B cell (primary cell): ENCODE measurements around the gene EGFL7. TPM values are rescaled to one million over a fixed set of nuclear protein-coding genes. Genes with fewer than 3 reads are reported as not detected.

Experiments used
- ATAC-seq: fragments of 200-7000 bp; cut with Tn5 transposase; one replicate; pipeline ENCODE4 v1.10.0; 2021; ENCODE audit warnings: low read depth, mild to moderate bottlenecking, moderate number of reproducible peaks, moderate library complexity
- CTCF ChIA-PET: fragments of 350-600 bp; sonication (Branson Sonifier 250); formaldehyde crosslinking; loops from one replicate; lab custom pipeline; 2021; ENCODE audit warnings: antibody characterized with exemption, inconsistent platforms; lab: Charles Lee
- POLR2A ChIA-PET: fragments of 350-600 bp; sonication (Branson Sonifier 250); formaldehyde crosslinking; loops from one replicate; lab custom pipeline; 2021; ENCODE audit warnings: antibody characterized with exemption; lab: Charles Lee
- DNase-seq: peaks from one replicate; pipeline ENCODE4 v3.0.0; 2013
- H2AFZ ChIP-seq: 2 replicates; pipeline ENCODE4 v1.6.1; 2012; ENCODE audit warnings: mild to moderate bottlenecking, low read depth, low read length; ENCODE audit not compliant: insufficient read depth, poor library complexity, severe bottlenecking
- H3K27ac ChIP-seq, 2 donors: 1 replicate in 1 of 2; 2 replicates in 1 of 2; pipeline ENCODE4 v1.5.1; 2012 to 2013; ENCODE audit warnings: low read length in 2 of 2, mild to moderate bottlenecking in 2 of 2, moderate library complexity in 1 of 2
- H3K27me3 ChIP-seq, 4 experiments: fragments of 200-600 bp in 1 of 4; sonication (generic) in 1 of 4; replicated peaks in 1 of 4; 1 replicate in 2 of 4; 2 replicates in 2 of 4; pipeline versions ENCODE4 v1.6.1 to v1.7.0; 2013 to 2016; ENCODE audit warnings: low read length in 3 of 4, mild to moderate bottlenecking in 2 of 4, mixed read lengths in 1 of 4, moderate library complexity in 1 of 4; ENCODE audit not compliant: insufficient read depth in 4 of 4, control insufficient read depth in 3 of 4; ENCODE audit errors: control extremely low read depth in 1 of 4
- H3K36me3 ChIP-seq, 2 experiments: replicated peaks in 1 of 2; 1 replicate in 1 of 2; 2 replicates in 1 of 2; pipeline versions ENCODE4 v1.6.1 to v1.7.1; 2013; ENCODE audit warnings: low read length in 1 of 2; ENCODE audit not compliant: insufficient read depth in 2 of 2, control insufficient read depth in 1 of 2; ENCODE audit errors: control extremely low read depth in 1 of 2, extremely low read depth in 1 of 2
- H3K4me1 ChIP-seq, 2 donors: fragments of 200-600 bp in 1 of 2; sonication (generic) in 1 of 2; 1 replicate in 1 of 2; 2 replicates in 1 of 2; pipeline versions ENCODE4 v1.5.1 to v1.6.1; 2013 to 2017; ENCODE audit warnings: low read length in 2 of 2; ENCODE audit not compliant: control insufficient read depth in 2 of 2, insufficient read depth in 2 of 2
- H3K4me2 ChIP-seq: replicated peaks from 2 replicates; pipeline ENCODE3; 2012; ENCODE audit warnings: mild to moderate bottlenecking, low read depth, low read length; ENCODE audit not compliant: poor library complexity, severe bottlenecking
- H3K4me3 ChIP-seq, 5 experiments: fragments of 200-600 bp in 1 of 5; sonication (generic) in 1 of 5; 1 replicate in 3 of 5; 2 replicates in 2 of 5; pipeline versions ENCODE4 v1.5.1 to v1.7.0; 2011 to 2016; ENCODE audit warnings: low read length in 4 of 5, mild to moderate bottlenecking in 4 of 5, low read depth in 2 of 5, control low read depth in 1 of 5, moderate library complexity in 1 of 5; ENCODE audit not compliant: insufficient read depth in 1 of 5; ENCODE audit errors: control extremely low read depth in 1 of 5, extremely low read depth in 1 of 5
- H3K79me2 ChIP-seq: fragments of 200-600 bp; sonication (generic); one replicate; pipeline ENCODE4 v1.6.0; 2016; ENCODE audit warnings: low read length; ENCODE audit not compliant: control insufficient read depth, insufficient read depth
- H3K9ac ChIP-seq: fragments of 200-600 bp; sonication (generic); 2 replicates; pipeline ENCODE4 v1.6.1; 2017; ENCODE audit warnings: mild to moderate bottlenecking, low read length, moderate library complexity
- H3K9me3 ChIP-seq, 3 donors: one replicate each; pipeline versions ENCODE4 v1.6.1 to v1.7.1; 2013; ENCODE audit warnings: low read length in 2 of 3; ENCODE audit not compliant: control insufficient read depth in 2 of 3, insufficient read depth in 1 of 3; ENCODE audit errors: control extremely low read depth in 1 of 3
- H4K20me1 ChIP-seq: 2 replicates; pipeline ENCODE4 v1.6.0; 2012; ENCODE audit warnings: mild to moderate bottlenecking, low read length; ENCODE audit not compliant: insufficient read depth, control insufficient read depth, poor library complexity, severe bottlenecking
- H3K27ac Mint-ChIP-seq: one replicate; pipeline ENCODE4 v1.8.0; 2021; ENCODE audit warnings: mixed read lengths
- H3K27me3 Mint-ChIP-seq: one replicate; pipeline ENCODE4 v1.8.0; 2021; ENCODE audit warnings: mixed read lengths
- H3K4me1 Mint-ChIP-seq: one replicate; pipeline ENCODE4 v1.8.0; 2021; ENCODE audit warnings: mixed read lengths
- H3K4me3 Mint-ChIP-seq: one replicate; pipeline ENCODE4 v1.8.0; 2021; ENCODE audit warnings: mixed read lengths
- H3K9me3 Mint-ChIP-seq: one replicate; pipeline ENCODE4 v1.8.0; 2022; ENCODE audit warnings: mixed read lengths; ENCODE audit not compliant: insufficient read depth
- CTCF ChIP-seq: fragments of 200-600 bp; IDR thresholded peaks from one replicate; pipeline ENCODE4 v1.8.0; 2022; ENCODE audit warnings: antibody characterized with exemption, mild to moderate bottlenecking
- EZH2 ChIP-seq: IDR thresholded peaks from 2 replicates; pipeline ENCODE4 v1.6.1; 2012; ENCODE audit warnings: borderline replicate concordance, low read depth, mild to moderate bottlenecking, moderate library complexity, low read length; ENCODE audit not compliant: insufficient read depth, poor library complexity, severe bottlenecking
- WGBS: methylation state at CpG from one replicate; pipeline ENCODE4 v1.1.5; 2013; ENCODE audit warnings: missing lambda C conversion rate; ENCODE audit not compliant: insufficient coverage; 5-methylcytosine and 5-hydroxymethylcytosine counted together
- intact Hi-C: fragments of 100-400 bp; cut with micrococcal nuclease; formaldehyde crosslinking; loops from one replicate; pipeline ENCODE4 v1.10.0; 2022
- polyA plus RNA-seq: library from polyadenylated mRNA; depleted of rRNA; stranded (reverse); fragments of >200 nt; gene quantifications from 2 replicates; pipeline ENCODE4 v1.2.3, GENCODE V29; 2012
- total RNA-seq, 2 donors: library from RNA; stranded (reverse); fragments of 120-200 nt in 1 of 2; gene quantifications; 1 replicate in 1 of 2; 2 replicates in 1 of 2; pipeline versions ENCODE4 v1.2.3 to v1.2.4, GENCODE V29; 2013 to 2022

The EGFL7 gene
- total and polyA plus RNA-seq, 2 donors (not counting 1 experiment from before 2014, with no cell fraction given), result 0.34 TPM; not detected in 1

GRCh38 chr9:136684799-136685198 is 22.1 kb downstream of the EGFL7 start:
- Histone ChIP-seq H4K20me1 (peaks cover 51% of the 10 kb centered on the region), H3K79me2 (peaks cover 20% of the 10 kb centered on the region), H3K27ac (no peak overlapping the region), H3K4me2 (no peak overlapping the region), H3K27me3 (no peaks in the 10 kb centered on the region), H3K4me1 (peaks cover 14 to 22% of the 10 kb centered on the region in 2 donors), H3K4me3 (no peak overlapping the region), H3K36me3 (no peaks in the 10 kb centered on the region), H3K9ac (no peak overlapping the region), H2AFZ (no peak overlapping the region), H3K9me3 (peaks cover 0 to 9% (median 0%) of the 10 kb centered on the region in 3 donors)
- Mint-ChIP-seq H3K27ac (no peak overlapping the region), H3K27me3 (no peaks in the 10 kb centered on the region), H3K4me3 (no peak overlapping the region), H3K4me1 (peaks cover 14% of the 10 kb centered on the region), H3K9me3 (no peaks in the 10 kb centered on the region)
- intact Hi-C loops, result no loop called here
- 93% methylated on average over 13 of the region's 15 CpGs for WGBS
- POLR2A ChIA-PET, result interaction anchor here (0.6 kb wide), 1 partner anchor 16 kb away, joined by 6 read pairs; no protein-coding TSS in a partner anchor
- DNase-seq (no peak), ATAC-seq (no peak)
- CTCF ChIA-PET, result no interaction called here
- TF ChIP-seq EZH2 (no peak), CTCF (no peak)

GRCh38 chr9:136685216-136685615 is 22.5 kb downstream of the EGFL7 start:
- no peaks in the 10 kb centered on the region for H3K9me3 Mint-ChIP-seq
- no peaks in the 10 kb centered on the region for H3K27me3 ChIP-seq
- ATAC-seq, result no peak
- peaks cover 20% of the 10 kb centered on the region for H3K79me2 ChIP-seq
- no peaks in the 10 kb centered on the region for H3K36me3 ChIP-seq
- peaks cover 14% of the 10 kb centered on the region for H3K4me1 Mint-ChIP-seq
- peak overlapping the region; percentile 97 for H3K4me2 ChIP-seq
- peaks cover 47% of the 10 kb centered on the region for H4K20me1 ChIP-seq
- no peak overlapping the region for H3K4me3 ChIP-seq
- TF ChIP-seq CTCF (no peak), EZH2 (no peak)
- no peak overlapping the region for H2AFZ ChIP-seq
- no peak overlapping the region for H3K9ac ChIP-seq
- intact Hi-C loops, result no loop called here
- ChIA-PET POLR2A (interaction anchor here (0.6 kb wide), 1 partner anchor 15 kb away, joined by 6 read pairs; no protein-coding TSS in a partner anchor), CTCF (no interaction called here)
- no peak overlapping the region for H3K27ac ChIP-seq
- H3K9me3 ChIP-seq, result peaks cover 0 to 9% (median 0%) of the 10 kb centered on the region in 3 donors
- H3K4me3 Mint-ChIP-seq, result no peak overlapping the region
- no peaks in the 10 kb centered on the region for H3K27me3 Mint-ChIP-seq
- peaks cover 14 to 22% of the 10 kb centered on the region in 2 donors for H3K4me1 ChIP-seq
- no peak for DNase-seq
- H3K27ac Mint-ChIP-seq, result no peak overlapping the region
- WGBS, result 96% methylated on average over 7 of the region's 7 CpGs
